ENCODE results near the gene SLC35F6. TPM values are rescaled to one million over a fixed set of nuclear protein-coding genes. Genes with fewer than 3 reads are reported as not detected.
A peak's percentile ranks its signal among the peaks of the same experiment; 100 is the strongest.

The SLC35F6 gene
- total RNA-seq, 1 donor from 2014 or later = 5.6 TPM

GRCh38 chr2:26784570-26785234 lies 20.6 kb downstream of the SLC35F6 start:
- peak overlapping the region; percentile 89 for H3K4me3 Mint-ChIP-seq
- Histone ChIP-seq H3F3A (ENCODE audit: low read depth) (peaks cover 6% of the 10 kb centered on the region), H4K20me1 (ENCODE audit: low read depth) (peaks cover 13% of the 10 kb centered on the region), H3K36me3 (no peaks in the 10 kb centered on the region), H3K79me2 (ENCODE audit: low read depth) (peaks cover 35% of the 10 kb centered on the region), H3K9ac (no peak overlapping the region), H3K9me3 (ENCODE audit: low read depth) (no peaks in the 10 kb centered on the region), H3K27me3 (no peaks in the 10 kb centered on the region), H3K4me3 (no peak overlapping the region), H3K27ac (no peak overlapping the region), H2AFZ (replicated peaks) (no peak overlapping the region), H3K4me2 (no peak overlapping the region), H3K4me1 (peaks cover 7% of the 10 kb centered on the region)
- peaks cover 9% of the 10 kb centered on the region for H3K27me3 Mint-ChIP-seq (ENCODE audit: insufficient read depth, low read depth)
- H3K4me1 Mint-ChIP-seq = peaks cover 31% of the 10 kb centered on the region
- H3K9me3 Mint-ChIP-seq = peaks cover 15% of the 10 kb centered on the region
- H3K27ac Mint-ChIP-seq = peak overlapping the region; percentile 98
- peaks cover 36% of the 10 kb centered on the region for H3K36me3 Mint-ChIP-seq
- DNase-seq (ENCODE audit: low spot score) = no peak
- no peak for TF ChIP-seq CTCF (IDR thresholded peaks at IDR 0.05)
- TF ChIP-seq EZH2 (IDR thresholded peaks at IDR 0.05) = no peak
- TF ChIP-seq EZH2phosphoT487 (IDR thresholded peaks at IDR 0.05) = no peak

- H3K4me3 ChIP-seq = peak within 1 kb of the TSS; percentile 82
- H3K27me3 ChIP-seq = no peaks in the 10 kb centered on the region
- peaks cover 7% of the 10 kb centered on the region for H3K4me1 ChIP-seq
- Mint-ChIP-seq H3K27me3 (ENCODE audit: insufficient read depth, low read depth) (peaks cover 9% of the 10 kb centered on the region), H3K4me1 (peaks cover 31% of the 10 kb centered on the region), H3K27ac (peak within 1 kb of the TSS; percentile 98), H3K9me3 (peaks cover 21% of the 10 kb centered on the region), H3K36me3 (peaks cover 36% of the 10 kb centered on the region), H3K4me3 (peak within 1 kb of the TSS; percentile 91)
- H3K79me2 ChIP-seq (ENCODE audit: low read depth) = peaks cover 45% of the 10 kb centered on the region
- H3F3A ChIP-seq (ENCODE audit: low read depth) = peaks cover 6% of the 10 kb centered on the region
- no peak within 1 kb of the TSS for H3K27ac ChIP-seq
- peak within 1 kb of the TSS; percentile 77 for H2AFZ ChIP-seq (replicated peaks)
- DNase-seq (ENCODE audit: low spot score) = peak; percentile 99
- H4K20me1 ChIP-seq (ENCODE audit: low read depth) = peaks cover 13% of the 10 kb centered on the region
- peak within 1 kb of the TSS; percentile 85 for H3K4me2 ChIP-seq
- H3K9ac ChIP-seq = peak within 1 kb of the TSS; percentile 33
- peaks cover 2% of the 10 kb centered on the region for H3K9me3 ChIP-seq (ENCODE audit: low read depth)
- peaks cover 6% of the 10 kb centered on the region for H3K36me3 ChIP-seq
- TF ChIP-seq EZH2phosphoT487 (IDR thresholded peaks at IDR 0.05) (no peak), CTCF (IDR thresholded peaks at IDR 0.05) (no peak), EZH2 (IDR thresholded peaks at IDR 0.05) (no peak)
Measured at GRCh38 chr2:26785431-26786206, 21.5 kb downstream of the SLC35F6 start, which contains the start of gene CENPA. TSS of gene CENPA (plus strand) at chr2:26786056. CDS start at chr2:26786197, 141 bp downstream.

- Histone ChIP-seq H3K4me2 (peak overlapping the region; percentile 85), H3K79me2 (ENCODE audit: low read depth) (peaks cover 53% of the 10 kb centered on the region), H3K27ac (no peak overlapping the region), H3K9me3 (ENCODE audit: low read depth) (peaks cover 9% of the 10 kb centered on the region), H3K4me1 (peaks cover 7% of the 10 kb centered on the region), H3K27me3 (no peaks in the 10 kb centered on the region), H3F3A (ENCODE audit: low read depth) (peaks cover 12% of the 10 kb centered on the region), H3K4me3 (peak overlapping the region; percentile 82), H2AFZ (replicated peaks) (peak overlapping the region; percentile 71), H3K36me3 (peaks cover 14% of the 10 kb centered on the region), H4K20me1 (ENCODE audit: low read depth) (peaks cover 17% of the 10 kb centered on the region), H3K9ac (peak overlapping the region; percentile 33)
- Mint-ChIP-seq H3K9me3 (peaks cover 27% of the 10 kb centered on the region), H3K4me1 (peaks cover 31% of the 10 kb centered on the region), H3K4me3 (peak overlapping the region; percentile 91), H3K36me3 (peaks cover 39% of the 10 kb centered on the region), H3K27me3 (ENCODE audit: insufficient read depth, low read depth) (peaks cover 9% of the 10 kb centered on the region), H3K27ac (peak overlapping the region; percentile 48)
- TF ChIP-seq CTCF (IDR thresholded peaks at IDR 0.05) (no peak), EZH2phosphoT487 (IDR thresholded peaks at IDR 0.05) (no peak), EZH2 (IDR thresholded peaks at IDR 0.05) (no peak)
- no peak for DNase-seq (ENCODE audit: low spot score)
Measured at GRCh38 chr2:26786207-26787028, 22.3 kb downstream of the SLC35F6 start.
